Upper lobe of right lung (tissue), 1 donor: ENCODE measurements around the gene CLDN7. TPM values are rescaled to one million over a fixed set of nuclear protein-coding genes. Genes with fewer than 3 reads are reported as not detected.

ENCODE experiments used
- ATAC-seq: fragments of 200-7000 bp; cut with Tn5 transposase; one replicate; pipeline ENCODE4 v1.9.1; 2020; ENCODE audit warnings: mild to moderate bottlenecking, moderate library complexity
- DNase-seq: peaks from one replicate; pipeline ENCODE4 v3.0.0-alpha.2; 2020
- H3K27ac ChIP-seq: fragments of 200-600 bp; one replicate; pipeline ENCODE4 v1.8.0; 2022
- H3K27me3 ChIP-seq: fragments of 200-600 bp; one replicate; pipeline ENCODE4 v1.8.0; 2022; ENCODE audit warnings: mild to moderate bottlenecking
- H3K36me3 ChIP-seq: fragments of 200-600 bp; one replicate; pipeline ENCODE4 v1.8.0; 2022
- H3K4me1 ChIP-seq: fragments of 200-600 bp; one replicate; pipeline ENCODE4 v1.8.0; 2022
- H3K4me3 ChIP-seq: fragments of 200-600 bp; one replicate; pipeline ENCODE4 v1.8.0; 2022; ENCODE audit warnings: mild to moderate bottlenecking
- H3K9me3 ChIP-seq: fragments of 200-600 bp; one replicate; pipeline ENCODE4 v1.8.0; 2022
- intact Hi-C: fragments of 100-400 bp; cut with DNase I; formaldehyde crosslinking; loops from one replicate; pipeline ENCODE4 v1.11.0; 2022
- total RNA-seq: library from RNA; stranded (reverse); fragmentation: NEBNext Ultra II Directional; extraction: Animal tissue kit (Norgen Biotek cat#: 25700); gene quantifications from one replicate; pipeline ENCODE4 v1.2.1, GENCODE V29; 2021
- TF ChIP-seq, protein P1 (sequence below): fragments of 200-600 bp; IDR thresholded peaks from one replicate; pipeline ENCODE4 v1.8.0; 2022; ENCODE audit warnings: antibody characterized with exemption
- donor health status: DM: no; HTN: yes; CAD: no; lungs with severe emphysema.

CLDN7 gene
- total RNA-seq, 1 donor from 2014 or later, result 117 TPM

GRCh38 chr17:7281074-7281952 is 19.0 kb upstream of the CLDN7 start, which contains the start of gene SLC2A4:
TSS of gene SLC2A4 (plus strand) at chr17:7281718. CDS start at chr17:7281935, 217 bp downstream.
- Histone ChIP-seq H3K36me3 (no peaks in the 10 kb centered on the region), H3K4me3 (peak within 1 kb of the TSS; percentile 53), H3K27me3 (no peaks in the 10 kb centered on the region), H3K9me3 (no peaks in the 10 kb centered on the region), H3K27ac (peak within 1 kb of the TSS; percentile 61), H3K4me1 (peaks cover 20% of the 10 kb centered on the region)
- peak; percentile 94 for ATAC-seq
- TF ChIP-seq, protein P1, sequence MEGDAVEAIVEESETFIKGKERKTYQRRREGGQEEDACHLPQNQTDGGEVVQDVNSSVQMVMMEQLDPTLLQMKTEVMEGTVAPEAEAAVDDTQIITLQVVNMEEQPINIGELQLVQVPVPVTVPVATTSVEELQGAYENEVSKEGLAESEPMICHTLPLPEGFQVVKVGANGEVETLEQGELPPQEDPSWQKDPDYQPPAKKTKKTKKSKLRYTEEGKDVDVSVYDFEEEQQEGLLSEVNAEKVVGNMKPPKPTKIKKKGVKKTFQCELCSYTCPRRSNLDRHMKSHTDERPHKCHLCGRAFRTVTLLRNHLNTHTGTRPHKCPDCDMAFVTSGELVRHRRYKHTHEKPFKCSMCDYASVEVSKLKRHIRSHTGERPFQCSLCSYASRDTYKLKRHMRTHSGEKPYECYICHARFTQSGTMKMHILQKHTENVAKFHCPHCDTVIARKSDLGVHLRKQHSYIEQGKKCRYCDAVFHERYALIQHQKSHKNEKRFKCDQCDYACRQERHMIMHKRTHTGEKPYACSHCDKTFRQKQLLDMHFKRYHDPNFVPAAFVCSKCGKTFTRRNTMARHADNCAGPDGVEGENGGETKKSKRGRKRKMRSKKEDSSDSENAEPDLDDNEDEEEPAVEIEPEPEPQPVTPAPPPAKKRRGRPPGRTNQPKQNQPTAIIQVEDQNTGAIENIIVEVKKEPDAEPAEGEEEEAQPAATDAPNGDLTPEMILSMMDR, result no peak
- intact Hi-C loops, result no loop called here
- peak; percentile 97 for DNase-seq

GRCh38 chr17:7280519-7281073 is 18.3 kb upstream of the CLDN7 start:
- peak; percentile 91 for DNase-seq
- Histone ChIP-seq H3K27me3 (no peaks in the 10 kb centered on the region), H3K36me3 (no peaks in the 10 kb centered on the region), H3K4me1 (peaks cover 20% of the 10 kb centered on the region), H3K4me3 (peak overlapping the region; percentile 53), H3K27ac (peak overlapping the region; percentile 61), H3K9me3 (no peaks in the 10 kb centered on the region)
- TF ChIP-seq, protein P1, result peak; percentile 95
- peak; percentile 90 for ATAC-seq
- intact Hi-C loops, result no loop called here

DNA sequence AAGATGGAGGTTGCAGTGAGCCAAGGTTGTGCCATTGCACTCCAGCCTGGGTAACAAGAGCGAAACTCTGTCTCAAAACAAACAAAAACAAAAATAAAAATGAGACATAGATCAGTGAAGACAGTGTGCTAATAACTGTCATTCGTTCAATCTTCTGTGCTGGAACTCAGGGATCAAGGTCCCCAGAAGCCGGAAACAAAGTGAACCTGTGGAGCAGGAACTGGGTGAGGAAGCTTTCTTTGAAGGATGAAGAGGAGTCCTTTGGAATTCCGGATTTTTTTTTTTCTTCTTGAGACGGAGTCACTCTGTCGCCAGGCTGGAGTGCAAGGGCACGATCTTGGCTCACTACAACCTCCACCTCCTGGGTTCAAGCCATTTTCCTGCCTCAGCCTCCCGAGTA is 17.2 kb upstream of the CLDN7 start:
- DNase-seq, result no peak
- Histone ChIP-seq H3K4me1 (peaks cover 20% of the 10 kb centered on the region), H3K36me3 (no peaks in the 10 kb centered on the region), H3K27me3 (no peaks in the 10 kb centered on the region), H3K9me3 (no peaks in the 10 kb centered on the region), H3K4me3 (no peak overlapping the region), H3K27ac (no peak overlapping the region)
- no peak for ATAC-seq
- TF ChIP-seq, protein P1, result no peak
- intact Hi-C loops, result no loop called here

DNA sequence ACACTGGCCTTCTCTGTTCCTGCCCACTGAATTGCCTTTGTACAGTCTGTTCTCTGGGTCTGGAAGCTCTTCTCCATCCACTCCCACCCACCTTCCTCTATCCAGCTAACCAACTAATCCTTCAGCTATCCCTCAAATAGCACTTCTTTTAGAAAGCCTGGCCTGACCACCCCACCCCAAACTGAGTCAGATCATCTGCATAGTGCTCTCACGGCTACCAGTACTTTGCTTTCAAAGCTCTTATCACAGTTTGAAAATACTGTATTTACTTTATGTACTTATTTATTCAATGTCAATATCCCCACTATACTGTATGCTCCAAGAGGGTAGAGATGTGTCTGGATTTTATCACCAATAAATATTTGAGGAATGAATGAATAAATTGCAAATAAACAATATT is 4.5 kb upstream of the CLDN7 start:
- Histone ChIP-seq H3K36me3 (no peaks in the 10 kb centered on the region), H3K4me1 (peaks cover 10% of the 10 kb centered on the region), H3K27me3 (peaks cover 4% of the 10 kb centered on the region), H3K4me3 (no peak overlapping the region), H3K9me3 (no peaks in the 10 kb centered on the region), H3K27ac (no peak overlapping the region)
- DNase-seq (no peak), ATAC-seq (no peak)
- TF ChIP-seq, protein P1, result no peak
- intact Hi-C loops, result no loop called here

- peak overlapping the region; percentile 68 for H3K4me3 ChIP-seq
- intact Hi-C loops, result no loop called here
- DNase-seq, result no peak
- peaks cover 24% of the 10 kb centered on the region for H3K4me1 ChIP-seq
- TF ChIP-seq, protein P1, result no peak
- H3K27ac ChIP-seq, result peak overlapping the region; percentile 91
- H3K27me3 ChIP-seq, result peaks cover 4% of the 10 kb centered on the region
- H3K36me3 ChIP-seq, result peaks cover 3% of the 10 kb centered on the region
- H3K9me3 ChIP-seq, result no peaks in the 10 kb centered on the region
- ATAC-seq, result no peak
Observed at GRCh38 chr17:7263801-7264078, 1.5 kb upstream of the CLDN7 start.
